ENCODE results near the gene NFKB2.

GRCh38 chr10:102405632-102406031 is 10.1 kb downstream of the NFKB2 start:
- TF ChIP-seq CTCF (IDR thresholded peaks at IDR 0.05) (no peak), EZH2 (IDR thresholded peaks at IDR 0.05; ENCODE audit: borderline replicate concordance, insufficient read depth, low read depth, low read length, poor library complexity, severe bottlenecking) (no peak)
